GM18508 (cell line): Measurements from ENCODE around the gene NECAB3.
A peak's percentile ranks its signal among the peaks of the same experiment; 100 is the strongest.
"Not testable (repeated sequence)": the region's sequence is repeated elsewhere in the genome, so short reads cannot be mapped to it uniquely, and the experiment has no call there.

ENCODE experiments used
- ATAC-seq: cut with Tn5 transposase; IDR thresholded peaks from one replicate; pipeline ENCODE4 v1.9.1; 2021; ENCODE audit warnings: moderate number of reproducible peaks; ENCODE audit not compliant: insufficient read depth, unreplicated experiment

Gene NECAB3

GRCh38 chr20:33653218-33653899, 20.9 kb downstream of the NECAB3 start:
- ATAC-seq: no peak

GRCh38 chr20:33651562-33652048, 22.6 kb downstream of the NECAB3 start:
- no peak for ATAC-seq

GRCh38 chr20:33650753-33651561, 23.3 kb downstream of the NECAB3 start:
- no peak for ATAC-seq

GRCh38 chr20:33650111-33650752, 24.0 kb downstream of the NECAB3 start:
- ATAC-seq: no peak

GRCh38 chr20:33649201-33649681, 25.0 kb downstream of the NECAB3 start:
- ATAC-seq: no peak

DNA sequence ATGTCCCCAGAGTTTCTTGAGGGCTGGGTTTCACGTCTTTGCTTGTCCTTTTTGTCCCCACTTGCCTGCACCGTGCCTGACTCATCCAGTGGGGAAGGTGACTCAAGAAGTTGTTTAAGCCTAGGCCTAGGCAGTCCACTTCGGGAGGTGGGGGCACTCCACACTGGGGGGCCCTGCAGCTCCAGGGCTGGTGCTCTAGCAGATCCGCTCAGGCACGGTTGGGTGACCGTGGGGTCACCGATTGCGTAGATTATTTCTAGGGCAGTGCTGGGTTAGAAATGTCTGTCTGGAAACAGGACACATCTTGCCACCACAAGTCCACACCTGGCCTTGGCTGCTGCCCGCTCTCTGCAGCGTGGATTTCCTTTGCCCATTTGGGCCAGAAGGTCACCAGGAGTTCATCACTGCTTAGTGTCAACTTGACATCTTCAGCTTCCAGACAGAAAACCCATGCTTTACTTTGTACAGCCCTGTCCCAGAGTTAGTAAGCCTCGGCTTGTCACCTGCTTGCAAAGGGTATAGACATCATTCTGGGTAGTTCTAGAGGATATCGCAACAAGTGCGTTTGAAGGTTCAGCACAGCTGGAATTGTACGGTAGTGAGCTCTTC, 25.7 kb downstream of the NECAB3 start:
- ATAC-seq: no peak

GRCh38 chr20:33647603-33648395, 26.4 kb downstream of the NECAB3 start:
- peak; percentile 61 for ATAC-seq

GRCh38 chr20:33646959-33647602, 27.1 kb downstream of the NECAB3 start:
- ATAC-seq: not testable (repeated sequence)

DNA sequence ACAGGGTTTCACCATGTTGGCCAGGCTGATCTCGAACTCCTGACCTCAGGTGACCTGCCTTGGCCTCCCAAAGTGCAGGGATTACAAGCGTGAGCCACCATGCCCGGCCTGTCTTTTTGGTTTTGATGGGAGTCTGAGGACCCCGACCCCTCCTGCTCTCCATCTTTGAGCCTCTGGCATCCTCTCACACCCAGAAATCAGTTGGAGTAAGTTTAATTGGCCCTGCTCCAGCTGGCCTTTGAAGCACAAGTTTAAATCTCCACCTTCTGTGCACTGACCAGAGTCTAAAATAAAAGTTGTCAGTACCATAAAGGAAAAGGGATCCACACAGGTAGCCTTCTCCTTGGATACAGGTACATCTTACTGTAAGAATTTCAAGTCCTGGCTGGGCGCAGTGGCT, 28.0 kb downstream of the NECAB3 start:
- ATAC-seq: no peak

DNA sequence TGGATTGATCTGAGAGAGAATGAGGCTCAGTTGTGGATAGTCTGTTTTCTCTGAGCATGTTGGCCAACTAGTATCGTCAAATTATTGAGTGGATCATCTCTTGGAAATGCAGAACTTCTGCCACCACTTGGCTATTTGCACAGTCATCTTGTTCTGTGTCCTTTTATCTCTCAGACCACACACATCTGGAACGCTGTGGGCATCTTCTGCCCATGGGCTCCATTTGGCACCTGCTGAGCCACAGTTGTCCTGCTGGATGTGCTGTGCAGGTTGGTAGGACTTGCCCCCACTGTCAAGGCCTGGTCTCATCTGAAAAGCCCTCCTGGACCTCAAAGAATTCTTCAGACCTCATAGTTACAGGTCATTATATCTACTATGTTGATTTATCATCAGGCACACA, 28.8 kb downstream of the NECAB3 start:
- ATAC-seq: no peak

DNA sequence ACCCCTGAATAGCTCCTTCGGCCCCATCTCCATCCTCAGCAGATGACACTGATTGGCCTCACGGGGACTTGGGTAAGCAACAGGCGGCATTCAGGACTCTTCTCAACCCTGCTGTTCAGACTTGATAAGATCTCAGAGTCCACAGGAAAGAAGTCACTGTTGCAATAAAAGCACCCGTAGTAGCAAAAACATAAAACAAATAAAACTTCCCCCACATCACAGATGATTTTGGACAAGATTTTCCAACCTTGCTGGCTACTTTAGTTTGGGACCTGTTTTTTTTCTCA, 29.2 kb downstream of the NECAB3 start:
- no peak for ATAC-seq

DNA sequence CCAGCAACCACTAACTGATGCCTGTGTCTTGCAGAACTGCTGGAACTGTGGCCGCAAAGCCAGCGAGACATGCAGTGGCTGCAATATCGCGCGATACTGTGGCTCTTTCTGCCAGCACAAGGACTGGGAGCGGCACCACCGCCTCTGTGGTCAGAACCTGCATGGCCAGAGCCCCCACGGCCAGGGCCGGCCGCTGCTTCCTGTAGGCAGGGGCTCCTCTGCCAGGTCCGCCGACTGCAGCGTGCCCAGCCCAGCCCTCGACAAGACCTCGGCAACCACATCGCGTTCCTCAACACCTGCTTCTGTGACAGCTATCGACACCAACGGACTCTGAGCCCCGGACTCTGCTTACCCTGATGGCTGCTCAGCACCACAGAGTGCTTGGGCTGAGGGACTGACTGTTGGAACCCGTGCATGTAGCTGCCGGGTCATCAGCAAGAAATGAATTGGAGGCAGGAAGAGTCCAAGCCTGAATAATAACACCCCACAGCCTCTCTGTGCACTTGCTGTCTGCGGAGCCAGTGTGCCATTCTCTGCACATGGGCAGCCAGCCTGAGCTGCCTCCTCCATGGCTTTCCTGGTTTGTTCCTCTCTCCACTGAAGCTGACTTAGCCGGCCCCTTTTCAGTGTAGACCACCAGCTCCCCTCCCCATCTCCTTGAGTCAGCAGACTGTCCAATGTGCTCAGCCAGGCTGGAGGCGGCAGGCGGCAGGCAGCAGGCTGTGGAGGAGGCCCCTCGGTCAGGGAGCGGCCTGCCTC, 29.7 kb downstream of the NECAB3 start:
- no peak for ATAC-seq

- ATAC-seq: no peak
Measured at GRCh38 chr20:33640287-33640686, 33.9 kb downstream of the NECAB3 start.

GRCh38 chr20:33636776-33637175, 37.5 kb downstream of the NECAB3 start:
- no peak for ATAC-seq

GRCh38 chr20:33635341-33635740, 38.9 kb downstream of the NECAB3 start:
- no peak for ATAC-seq

- not testable (repeated sequence) for ATAC-seq
Measured at GRCh38 chr20:33631910-33632309, 42.3 kb downstream of the NECAB3 start.

GRCh38 chr20:33630507-33630906, 43.7 kb downstream of the NECAB3 start:
- no peak for ATAC-seq

GRCh38 chr20:33629979-33630378, 44.2 kb downstream of the NECAB3 start:
- no peak for ATAC-seq

DNA sequence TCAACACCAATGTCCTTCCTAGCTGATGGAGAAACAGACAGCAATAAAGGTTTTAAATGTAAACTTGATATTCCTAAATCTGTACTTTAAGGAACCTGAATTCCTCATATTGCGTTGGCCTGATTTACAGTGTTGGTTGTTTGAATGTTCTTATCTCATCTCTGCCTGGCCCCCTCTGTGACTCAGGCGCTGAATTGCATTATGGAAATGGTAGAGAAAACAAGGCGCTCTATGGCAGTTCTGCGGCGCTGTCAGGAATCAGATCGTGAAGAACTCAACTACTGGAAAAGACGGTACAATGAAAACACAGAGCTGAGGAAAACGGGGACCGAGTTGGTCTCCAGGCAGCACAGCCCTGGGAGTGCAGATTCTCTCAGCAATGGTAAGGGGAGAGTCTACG, 44.7 kb downstream of the NECAB3 start:
- no peak for ATAC-seq
